ENCODE measurements around the gene SLC8A1.

DNA sequence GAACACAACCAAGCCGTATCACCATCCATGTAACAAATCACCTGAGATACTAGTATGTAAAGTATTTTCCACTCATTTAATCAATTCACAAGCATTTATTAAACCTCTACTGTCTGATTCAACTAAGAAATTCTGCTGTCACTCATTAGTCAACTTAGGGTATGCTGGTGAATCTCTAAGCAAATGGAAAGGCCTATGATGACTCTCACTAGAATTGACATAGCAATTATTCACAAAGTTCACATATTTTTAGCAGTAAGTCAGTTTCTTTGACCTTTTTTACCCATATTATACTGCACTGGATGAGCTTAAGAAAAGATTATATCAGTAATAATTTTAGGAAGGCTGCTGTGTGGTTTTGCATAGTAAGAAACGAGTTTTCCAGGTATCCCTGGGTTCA lies 130.1 kb downstream of the SLC8A1 start:
- TF ChIP-seq CTCF (IDR thresholded peaks at IDR 0.05; ENCODE audit: low read depth, low read length) (no peak), POLR2A (IDR thresholded peaks at IDR 0.05; ENCODE audit: extremely low read depth, insufficient read length) (no peak), MYC (IDR thresholded peaks at IDR 0.05; ENCODE audit: low read depth, low read length) (no peak)
- TF ChIP-seq, protein P1, sequence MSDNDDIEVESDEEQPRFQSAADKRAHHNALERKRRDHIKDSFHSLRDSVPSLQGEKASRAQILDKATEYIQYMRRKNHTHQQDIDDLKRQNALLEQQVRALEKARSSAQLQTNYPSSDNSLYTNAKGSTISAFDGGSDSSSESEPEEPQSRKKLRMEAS (IDR thresholded peaks at IDR 0.05; ENCODE audit: low read depth, low read length): no peak
